A549 (cell line): ENCODE data around the gene AHI1.
"Not testable (repeated sequence)": the region's sequence is repeated elsewhere in the genome, so short reads cannot be mapped to it uniquely, and the experiment has no call there.

Source experiments
- CEBPB ChIP-seq, 2 experiments: fragments of >200 bp in 1 of 2; sonication (Bioruptor Twin) in 1 of 2; formaldehyde crosslinking in 1 of 2; IDR thresholded peaks; 2 replicates each; pipeline ENCODE4 v1.6.1; 2012 to 2016
- CHD2 ChIP-seq: fragments of 150-350 bp; IDR thresholded peaks from 2 replicates; pipeline ENCODE4 v1.6.1; 2014; ENCODE audit warnings: low read length; ENCODE audit not compliant: partially characterized antibody
- CTCF ChIP-seq: fragments of >200 bp; sonication (Bioruptor Twin); formaldehyde crosslinking; IDR thresholded peaks from 3 replicates; pipeline ENCODE4 v1.5.1; 2016
- HOXB5 ChIP-seq: fragments of 250-450 bp; sonication (Bioruptor Pico); IDR thresholded peaks from 2 replicates; pipeline ENCODE4 v1.5.0; 2020; ENCODE audit warnings: mild to moderate bottlenecking, moderate library complexity
- JUNB ChIP-seq: fragments of >200 bp; sonication (Bioruptor Twin); formaldehyde crosslinking; IDR thresholded peaks from 2 replicates; pipeline ENCODE4 v1.6.1; 2016
- MAFK ChIP-seq: fragments of 450-650 bp; IDR thresholded peaks from 2 replicates; pipeline ENCODE4 v1.6.1; 2014; ENCODE audit not compliant: partially characterized antibody
- MAZ ChIP-seq: fragments of 150-350 bp; IDR thresholded peaks from 2 replicates; pipeline ENCODE4 v1.6.1; 2014; ENCODE audit warnings: antibody characterized with exemption, low read depth, low read length, borderline replicate concordance
- POLR2A ChIP-seq: IDR thresholded peaks from 2 replicates; pipeline ENCODE4 v1.6.1; 2012; ENCODE audit warnings: mild to moderate bottlenecking, low read length
- RCOR1 ChIP-seq: fragments of 150-350 bp; IDR thresholded peaks from 2 replicates; pipeline ENCODE4 v1.6.1; 2014; ENCODE audit warnings: antibody characterized with exemption, low read length, low read depth
- USF2 ChIP-seq: fragments of 450-650 bp; IDR thresholded peaks from 2 replicates; pipeline ENCODE4 v1.6.1; 2014; ENCODE audit warnings: antibody characterized with exemption
- TF ChIP-seq, protein P1 (sequence below): IDR thresholded peaks from 2 replicates; pipeline ENCODE4 v1.6.1; 2012

DNA sequence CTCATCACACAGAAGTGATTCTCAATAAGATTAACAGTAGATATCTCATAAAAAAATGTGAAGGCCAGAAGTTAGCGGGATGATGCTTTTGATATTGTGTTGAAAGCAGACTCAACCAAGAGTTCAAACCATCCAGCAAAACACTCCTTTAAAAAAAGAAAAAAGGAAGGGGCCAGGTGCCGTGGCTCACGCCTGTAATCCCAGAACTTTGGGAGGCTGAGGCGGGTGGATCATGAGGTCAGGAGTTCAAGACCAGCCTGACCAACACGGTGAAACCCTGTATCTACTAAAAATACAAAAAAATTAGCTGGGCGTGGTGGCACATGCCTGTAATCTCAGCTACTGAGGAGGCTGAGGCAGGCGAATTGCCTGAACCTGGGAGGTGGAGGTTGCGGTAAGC is 157.6 kb downstream of the AHI1 start:
- TF ChIP-seq, protein P1, sequence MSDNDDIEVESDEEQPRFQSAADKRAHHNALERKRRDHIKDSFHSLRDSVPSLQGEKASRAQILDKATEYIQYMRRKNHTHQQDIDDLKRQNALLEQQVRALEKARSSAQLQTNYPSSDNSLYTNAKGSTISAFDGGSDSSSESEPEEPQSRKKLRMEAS, result not testable (repeated sequence)
- not testable (repeated sequence) for TF ChIP-seq RCOR1; CTCF; CEBPB (IDR thresholded peaks at IDR 0.05); POLR2A; MAZ; MAFK; USF2; CHD2; HOXB5; JUNB
